SK-N-MC (cell line): ENCODE data around the gene DTWD2.

Experiments
- EZH2 ChIP-seq: fragments of 200-600 bp; sonication (generic); IDR thresholded peaks from one replicate; pipeline ENCODE4 v1.6.1; 2017; ENCODE audit warnings: antibody characterized with exemption
- POLR2AphosphoS5 ChIP-seq: IDR thresholded peaks from 2 replicates; pipeline ENCODE4 v1.6.1; 2012; ENCODE audit warnings: mild to moderate bottlenecking, low read depth, low read length, borderline replicate concordance

GRCh38 chr5:118924006-118924389 lies 64.3 kb downstream of the DTWD2 start:
- TF ChIP-seq EZH2 (no peak), POLR2AphosphoS5 (no peak)
